Mucosa of stomach (tissue), 1 donor: Measurements from ENCODE around the gene AGBL1.

Source experiments
- H3K27me3 ChIP-seq: one replicate; pipeline ENCODE4 v1.7.0; 2013; ENCODE audit warnings: mild to moderate bottlenecking, low read length; ENCODE audit not compliant: control insufficient read depth, insufficient read depth
- H3K36me3 ChIP-seq: one replicate; pipeline ENCODE4 v1.7.0; 2013; ENCODE audit warnings: low read length; ENCODE audit not compliant: control insufficient read depth, insufficient read depth
- H3K4me1 ChIP-seq: one replicate; pipeline ENCODE4 v1.7.0; 2013; ENCODE audit warnings: mild to moderate bottlenecking, low read length; ENCODE audit not compliant: control insufficient read depth, insufficient read depth
- H3K4me3 ChIP-seq: one replicate; pipeline ENCODE4 v1.7.0; 2013; ENCODE audit warnings: low read length
- H3K9ac ChIP-seq: one replicate; pipeline ENCODE4 v1.7.0; 2013; ENCODE audit warnings: mild to moderate bottlenecking, low read length, moderate library complexity
- H3K9me3 ChIP-seq: one replicate; pipeline ENCODE4 v1.7.0; 2013; ENCODE audit warnings: mild to moderate bottlenecking, low read length, moderate library complexity; ENCODE audit not compliant: control insufficient read depth
- donor health status: Pancreatic carcinoma.

Gene AGBL1

GRCh38 chr15:86079508-86080266 is at the start of gene AGBL1:
AGBL1 (plus strand) TSS chr15:86079871.
- H3K27me3 ChIP-seq, result no peaks in the 10 kb centered on the region
- no peak within 1 kb of the TSS for H3K4me3 ChIP-seq
- no peaks in the 10 kb centered on the region for H3K4me1 ChIP-seq
- no peaks in the 10 kb centered on the region for H3K36me3 ChIP-seq
- no peaks in the 10 kb centered on the region for H3K9me3 ChIP-seq
- H3K9ac ChIP-seq, result no peak within 1 kb of the TSS

- H3K4me1 ChIP-seq, result no peaks in the 10 kb centered on the region
- H3K9me3 ChIP-seq, result no peaks in the 10 kb centered on the region
- no peak overlapping the region for H3K9ac ChIP-seq
- no peaks in the 10 kb centered on the region for H3K27me3 ChIP-seq
- no peaks in the 10 kb centered on the region for H3K36me3 ChIP-seq
- H3K4me3 ChIP-seq, result no peak overlapping the region
Observed at GRCh38 chr15:86034904-86035303, 44.8 kb upstream of the AGBL1 start.

- Histone ChIP-seq H3K27me3 (no peaks in the 10 kb centered on the region), H3K4me3 (no peak overlapping the region), H3K9ac (no peak overlapping the region), H3K36me3 (no peaks in the 10 kb centered on the region), H3K9me3 (no peaks in the 10 kb centered on the region), H3K4me1 (no peaks in the 10 kb centered on the region)
Observed at GRCh38 chr15:86036243-86036642, 43.4 kb upstream of the AGBL1 start.

- Histone ChIP-seq H3K9me3 (no peaks in the 10 kb centered on the region), H3K36me3 (no peaks in the 10 kb centered on the region), H3K27me3 (no peaks in the 10 kb centered on the region), H3K4me3 (no peak overlapping the region), H3K4me1 (no peaks in the 10 kb centered on the region), H3K9ac (no peak overlapping the region)
Observed at GRCh38 chr15:86038491-86038890, 41.2 kb upstream of the AGBL1 start.

- Histone ChIP-seq H3K9me3 (no peaks in the 10 kb centered on the region), H3K9ac (no peak overlapping the region), H3K4me3 (no peak overlapping the region), H3K27me3 (no peaks in the 10 kb centered on the region), H3K4me1 (no peaks in the 10 kb centered on the region), H3K36me3 (no peaks in the 10 kb centered on the region)
Observed at GRCh38 chr15:86040356-86041033, 39.2 kb upstream of the AGBL1 start.

- Histone ChIP-seq H3K9ac (no peak overlapping the region), H3K4me1 (no peaks in the 10 kb centered on the region), H3K9me3 (no peaks in the 10 kb centered on the region), H3K36me3 (no peaks in the 10 kb centered on the region), H3K4me3 (no peak overlapping the region), H3K27me3 (no peaks in the 10 kb centered on the region)
Observed at GRCh38 chr15:86041399-86041798, 38.3 kb upstream of the AGBL1 start.

- Histone ChIP-seq H3K4me3 (no peak overlapping the region), H3K9ac (no peak overlapping the region), H3K27me3 (no peaks in the 10 kb centered on the region), H3K36me3 (no peaks in the 10 kb centered on the region), H3K4me1 (no peaks in the 10 kb centered on the region), H3K9me3 (no peaks in the 10 kb centered on the region)
Observed at GRCh38 chr15:86042226-86042625, 37.4 kb upstream of the AGBL1 start.

- Histone ChIP-seq H3K4me1 (no peaks in the 10 kb centered on the region), H3K4me3 (no peak overlapping the region), H3K9ac (no peak overlapping the region), H3K36me3 (no peaks in the 10 kb centered on the region), H3K27me3 (no peaks in the 10 kb centered on the region), H3K9me3 (no peaks in the 10 kb centered on the region)
Observed at GRCh38 chr15:86044981-86045380, 34.7 kb upstream of the AGBL1 start.

GRCh38 chr15:86054338-86054737 is 25.3 kb upstream of the AGBL1 start:
- H3K4me1 ChIP-seq, result no peaks in the 10 kb centered on the region
- no peaks in the 10 kb centered on the region for H3K27me3 ChIP-seq
- no peaks in the 10 kb centered on the region for H3K36me3 ChIP-seq
- H3K9ac ChIP-seq, result no peak overlapping the region
- H3K4me3 ChIP-seq, result no peak overlapping the region
- no peaks in the 10 kb centered on the region for H3K9me3 ChIP-seq

- no peak overlapping the region for H3K4me3 ChIP-seq
- H3K9me3 ChIP-seq, result no peaks in the 10 kb centered on the region
- no peaks in the 10 kb centered on the region for H3K27me3 ChIP-seq
- H3K9ac ChIP-seq, result no peak overlapping the region
- H3K4me1 ChIP-seq, result no peaks in the 10 kb centered on the region
- no peaks in the 10 kb centered on the region for H3K36me3 ChIP-seq
Observed at GRCh38 chr15:86055688-86056087, 24.0 kb upstream of the AGBL1 start.

- Histone ChIP-seq H3K4me3 (no peak overlapping the region), H3K27me3 (peaks cover 4% of the 10 kb centered on the region), H3K9me3 (no peaks in the 10 kb centered on the region), H3K9ac (no peak overlapping the region), H3K36me3 (no peaks in the 10 kb centered on the region), H3K4me1 (no peaks in the 10 kb centered on the region)
Observed at GRCh38 chr15:86059851-86060250, 19.8 kb upstream of the AGBL1 start.

- H3K4me3 ChIP-seq, result no peak overlapping the region
- H3K9ac ChIP-seq, result no peak overlapping the region
- no peaks in the 10 kb centered on the region for H3K4me1 ChIP-seq
- no peaks in the 10 kb centered on the region for H3K9me3 ChIP-seq
- H3K36me3 ChIP-seq, result no peaks in the 10 kb centered on the region
- H3K27me3 ChIP-seq, result peaks cover 4% of the 10 kb centered on the region
Observed at GRCh38 chr15:86060674-86061073, 19.0 kb upstream of the AGBL1 start.
